Middle frontal gyrus (tissue), 1 donor: Measurements from ENCODE around the gene SAPCD2.

Source experiments
- DNase-seq: peaks from one replicate; pipeline ENCODE4 v3.0.0-alpha.2; 2015; ENCODE audit warnings: low spot score; ENCODE audit errors: extremely low spot score

Gene SAPCD2

DNA sequence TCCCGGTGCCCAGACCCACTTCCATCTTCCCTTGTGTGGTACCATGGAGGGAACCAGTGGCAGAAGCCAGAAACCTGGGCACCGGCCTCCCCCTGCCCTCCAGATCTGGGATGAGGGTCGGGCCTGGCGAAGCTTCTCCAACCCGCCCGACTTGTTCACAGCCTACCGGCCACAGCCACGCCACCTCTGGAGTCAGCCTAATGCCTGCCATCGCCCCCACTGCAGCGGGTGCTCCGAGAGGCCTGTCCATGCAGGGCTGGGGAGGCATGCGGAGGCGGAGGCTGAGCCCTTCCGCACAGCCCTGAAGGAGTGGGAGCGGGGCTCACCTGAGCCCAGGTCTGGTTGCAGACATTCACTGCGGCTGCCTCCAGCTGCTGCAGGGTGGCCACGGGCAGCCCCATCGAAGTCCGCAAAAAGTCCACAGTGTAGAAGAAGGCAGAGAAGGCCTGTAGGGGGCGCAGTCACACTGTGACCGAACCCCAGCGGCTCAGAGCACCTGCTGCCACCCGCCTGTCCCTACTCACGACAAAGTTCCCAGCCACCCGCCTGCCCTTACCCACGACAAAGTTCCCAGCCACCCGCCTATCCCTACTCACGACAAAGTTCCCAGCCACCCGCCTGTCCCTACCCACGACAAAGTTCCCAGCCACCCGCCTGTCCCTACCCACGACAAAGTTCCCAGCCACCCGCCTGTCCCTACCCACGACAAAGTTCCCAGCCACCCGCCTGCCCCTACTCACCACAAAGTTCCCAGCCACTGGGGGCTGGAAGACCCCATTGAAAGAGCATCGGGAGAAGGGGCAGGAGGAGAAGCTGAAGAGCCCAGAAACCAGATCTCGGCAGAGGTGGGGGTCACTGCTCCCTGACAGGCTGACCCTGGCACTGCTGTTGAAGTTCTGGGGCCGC, 20.6 kb downstream of the SAPCD2 start:
- DNase-seq: no peak

GRCh38 chr9:137048655-137049543, 21.5 kb downstream of the SAPCD2 start:
- DNase-seq: no peak

DNA sequence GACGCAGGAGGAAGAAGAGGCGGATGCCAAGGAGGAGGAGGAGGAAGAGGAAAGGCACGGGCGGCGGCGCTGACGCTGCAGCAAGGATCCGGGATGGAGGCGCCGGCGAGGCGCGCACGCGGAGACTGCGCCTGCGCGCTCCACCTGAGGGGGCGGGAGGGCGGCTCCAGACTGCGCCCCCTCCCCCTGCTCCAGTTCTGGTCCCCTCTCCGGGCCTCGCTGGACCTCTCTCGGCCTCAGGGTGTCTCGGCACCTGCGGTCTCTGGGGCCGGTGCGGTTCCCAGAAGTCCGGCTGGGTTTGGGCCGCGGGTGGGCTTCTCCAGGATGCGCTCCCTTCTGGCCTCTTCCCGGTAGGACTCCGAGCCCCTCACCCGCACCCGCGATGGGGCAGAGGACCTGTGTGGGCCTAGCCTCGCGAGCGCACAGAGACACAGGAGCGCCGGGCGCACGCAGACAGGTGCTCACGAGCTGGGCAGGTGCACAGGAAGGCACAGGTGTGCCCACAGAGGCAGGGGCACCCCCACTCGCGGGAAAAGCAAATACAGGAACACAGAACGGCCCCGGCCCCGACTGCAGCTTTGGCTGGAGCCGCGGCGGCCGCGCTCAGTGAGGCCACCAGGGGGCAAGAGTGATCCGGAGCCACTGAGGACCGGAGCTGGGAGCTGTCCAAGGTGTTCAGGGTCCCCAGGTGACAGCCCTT, 24.1 kb downstream of the SAPCD2 start, which contains the start of gene NPDC1:
NPDC1 (minus strand) TSS at position 90 of the 700 bp plus-strand sequence. CDS start 188 bp downstream, outside the sequence.
- DNase-seq: peak; percentile 47

GRCh38 chr9:137045294-137046087, 24.9 kb downstream of the SAPCD2 start:
- no peak for DNase-seq

- DNase-seq: no peak
These were observed 25.7 kb downstream of the SAPCD2 start for GRCh38 chr9:137044502-137045177.

GRCh38 chr9:137044037-137044436, 26.3 kb downstream of the SAPCD2 start:
- DNase-seq: no peak

GRCh38 chr9:137042751-137043727, 27.3 kb downstream of the SAPCD2 start:
- no peak for DNase-seq

- no peak for DNase-seq
These were observed 29.2 kb downstream of the SAPCD2 start for GRCh38 chr9:137041124-137041523.

DNA sequence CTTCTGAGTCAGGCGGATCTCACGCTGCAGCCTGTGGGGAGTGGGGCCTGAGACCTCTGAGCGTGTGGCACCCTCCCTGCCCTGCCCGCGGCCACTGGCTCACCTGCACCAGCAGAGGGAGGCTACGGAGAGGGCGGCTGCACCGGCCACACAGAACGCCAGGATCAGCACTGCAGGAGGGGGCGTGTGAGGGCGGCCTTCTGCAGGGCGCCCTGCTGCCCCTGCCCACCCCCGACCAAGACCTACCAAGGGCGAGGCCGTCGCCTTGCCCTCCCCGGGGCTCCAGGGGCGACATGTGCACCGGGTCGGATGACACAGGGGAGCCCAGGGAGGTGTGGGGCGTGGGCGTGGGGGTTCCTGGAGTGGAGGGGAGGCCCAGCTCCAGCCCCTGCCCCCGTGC, 29.8 kb downstream of the SAPCD2 start:
- no peak for DNase-seq

- no peak for DNase-seq
These were observed 30.6 kb downstream of the SAPCD2 start for GRCh38 chr9:137039611-137040366.

DNA sequence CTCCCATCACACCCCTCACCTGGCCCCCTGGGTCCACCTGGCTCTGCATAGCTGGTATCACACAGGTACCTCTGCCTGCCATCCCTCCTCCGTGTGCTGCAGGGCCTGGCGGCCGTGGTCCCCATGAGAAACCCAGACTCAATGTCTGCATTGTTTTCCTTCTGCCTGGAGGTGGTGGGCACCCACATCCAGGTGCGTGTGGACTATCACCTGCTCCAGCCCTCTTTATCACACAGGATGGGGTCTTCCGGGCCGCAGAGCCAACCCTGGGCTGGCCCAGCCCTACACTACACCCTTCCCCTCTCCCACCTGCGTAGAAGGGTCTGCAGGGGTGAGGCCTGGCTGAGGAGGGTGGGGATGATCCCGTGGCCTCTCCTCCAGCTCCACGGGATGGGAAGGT, 31.4 kb downstream of the SAPCD2 start:
- no peak for DNase-seq

GRCh38 chr9:137037483-137037882, 32.9 kb downstream of the SAPCD2 start:
- DNase-seq: no peak

DNA sequence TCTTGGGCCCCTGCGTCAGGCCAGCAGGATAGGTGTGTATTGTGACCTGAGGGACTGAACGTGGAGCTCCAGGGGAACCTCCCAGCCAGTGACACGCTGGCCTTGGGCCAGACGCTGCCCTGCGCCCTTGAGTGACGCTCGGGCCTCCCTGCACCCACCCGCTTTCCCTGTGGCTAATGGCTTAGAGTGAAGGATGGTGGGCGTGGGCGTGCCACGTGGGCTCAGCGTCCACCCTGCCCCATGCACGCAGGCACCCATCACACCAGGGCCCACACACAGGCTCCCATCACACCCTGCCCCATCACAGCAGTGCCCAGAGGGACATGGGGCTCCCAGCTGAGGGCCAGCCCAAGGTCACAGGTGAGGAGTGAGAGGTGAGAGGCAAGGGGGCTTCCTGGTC, 33.3 kb downstream of the SAPCD2 start:
- no peak for DNase-seq

GRCh38 chr9:137035937-137036336, 34.4 kb downstream of the SAPCD2 start:
- no peak for DNase-seq

GRCh38 chr9:137035507-137035834, 34.9 kb downstream of the SAPCD2 start:
- DNase-seq: no peak

GRCh38 chr9:137034709-137035506, 35.4 kb downstream of the SAPCD2 start:
- peak; percentile 83 for DNase-seq

DNA sequence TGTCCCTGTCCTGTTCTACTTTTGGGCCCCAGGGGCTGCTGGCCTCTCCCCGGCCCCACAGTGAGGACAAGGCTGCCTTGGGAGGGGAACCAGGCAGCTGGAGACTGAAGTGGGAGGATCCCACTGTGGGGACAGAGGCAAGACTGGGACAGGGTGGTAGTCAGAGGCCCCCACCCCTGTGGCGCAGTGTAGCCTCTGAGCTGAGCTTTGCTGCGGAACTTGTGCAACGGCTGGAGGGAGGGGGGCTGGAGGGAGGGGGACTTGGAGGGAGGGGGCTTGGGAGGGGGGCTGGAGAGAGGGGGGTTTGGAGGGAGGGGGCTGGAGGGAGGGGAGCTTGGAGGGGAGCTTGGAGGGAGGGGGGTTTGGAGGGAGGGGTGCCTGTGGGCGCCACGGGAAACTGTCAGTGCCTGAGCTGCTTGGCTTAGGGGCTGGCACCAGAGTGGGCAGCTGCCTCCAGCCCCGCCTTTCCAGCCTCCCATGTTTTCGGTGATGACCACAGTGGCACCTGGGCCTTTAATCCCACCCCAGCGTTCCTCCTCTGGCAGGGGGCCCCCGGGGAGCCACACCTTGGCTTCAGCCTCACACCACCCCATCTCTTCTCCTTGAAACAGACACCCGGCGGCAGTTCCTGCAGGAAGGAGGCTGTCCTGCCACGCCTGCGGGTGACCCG, 36.2 kb downstream of the SAPCD2 start:
- DNase-seq: no peak
